Activated B cell treated with CpG ODN at 0.5 μM for 24 hours (primary cell): ENCODE measurements around the gene KRTAP20-1. TPM values are rescaled to one million over a fixed set of nuclear protein-coding genes. Genes with fewer than 3 reads are reported as not detected.

ENCODE experiments used
- ATAC-seq: fragments of 200-7000 bp; cut with Tn5 transposase; one replicate; pipeline ENCODE4 v1.10.0; 2021; ENCODE audit warnings: low read depth, mild to moderate bottlenecking, moderate library complexity
- CTCF ChIA-PET: fragments of 350-600 bp; sonication (Branson Sonifier 250); formaldehyde crosslinking; loops from one replicate; lab custom pipeline; 2021; ENCODE audit warnings: antibody characterized with exemption; lab: Charles Lee
- POLR2A ChIA-PET: fragments of 350-600 bp; sonication (Branson Sonifier 250); formaldehyde crosslinking; loops from one replicate; lab custom pipeline; 2021; ENCODE audit warnings: antibody characterized with exemption; lab: Charles Lee
- DNase-seq: peaks from one replicate; pipeline ENCODE4 v3.0.0; 2022
- H3K27ac Mint-ChIP-seq: one replicate; pipeline ENCODE4 v1.8.0; 2020; ENCODE audit warnings: mixed read lengths
- H3K27me3 Mint-ChIP-seq: one replicate; pipeline ENCODE4 v1.8.0; 2021; ENCODE audit warnings: mixed read lengths
- H3K36me3 Mint-ChIP-seq: one replicate; pipeline ENCODE4 v1.8.0; 2021; ENCODE audit warnings: low read depth, mixed read lengths
- H3K4me1 Mint-ChIP-seq: one replicate; pipeline ENCODE4 v1.8.0; 2021; ENCODE audit warnings: mixed read lengths
- H3K4me3 Mint-ChIP-seq: one replicate; pipeline ENCODE4 v1.8.0; 2020; ENCODE audit warnings: mild to moderate bottlenecking, mixed read lengths
- H3K9me3 Mint-ChIP-seq: one replicate; pipeline ENCODE4 v1.8.0; 2020; ENCODE audit warnings: mixed read lengths
- CTCF ChIP-seq: fragments of 200-600 bp; IDR thresholded peaks from one replicate; pipeline ENCODE4 v1.8.0; 2022; ENCODE audit warnings: antibody characterized with exemption, mild to moderate bottlenecking
- intact Hi-C: fragments of 100-400 bp; cut with micrococcal nuclease; formaldehyde crosslinking; loops from one replicate; pipeline ENCODE4 v1.15.1; 2024
- total RNA-seq: library from RNA; stranded (reverse); gene quantifications from 2 replicates; pipeline ENCODE4 v1.2.3, GENCODE V29; 2022

The KRTAP20-1 gene
- total RNA-seq, 1 donor from 2014 or later: not detected

GRCh38 chr21:30605968-30606367 lies 10.3 kb upstream of the KRTAP20-1 start:
- Mint-ChIP-seq H3K4me3 (no peak overlapping the region), H3K36me3 (no peaks in the 10 kb centered on the region), H3K27me3 (no peaks in the 10 kb centered on the region), H3K27ac (no peak overlapping the region), H3K4me1 (no peaks in the 10 kb centered on the region), H3K9me3 (peaks cover 7% of the 10 kb centered on the region)
- CTCF ChIA-PET: no interaction called here
- ATAC-seq: no peak
- no peak for DNase-seq
- TF ChIP-seq CTCF: no peak
- POLR2A ChIA-PET: no interaction called here
- intact Hi-C loops: no loop called here

- TF ChIP-seq CTCF: no peak
- peaks cover 10% of the 10 kb centered on the region for H3K9me3 Mint-ChIP-seq
- DNase-seq: no peak
- no peak overlapping the region for H3K4me3 Mint-ChIP-seq
- ChIA-PET POLR2A (no interaction called here), CTCF (no interaction called here)
- no peak overlapping the region for H3K27ac Mint-ChIP-seq
- H3K36me3 Mint-ChIP-seq: no peaks in the 10 kb centered on the region
- H3K4me1 Mint-ChIP-seq: no peaks in the 10 kb centered on the region
- intact Hi-C loops: no loop called here
- ATAC-seq: no peak
- H3K27me3 Mint-ChIP-seq: no peaks in the 10 kb centered on the region
These were observed 4.1 kb upstream of the KRTAP20-1 start for GRCh38 chr21:30612132-30612531.

GRCh38 chr21:30613836-30614235 lies 2.4 kb upstream of the KRTAP20-1 start, which contains the start of gene KRTAP6-1:
Gene KRTAP6-1, minus strand, starts transcription at chr21:30613930. Its CDS starts 26 bp downstream, at chr21:30613904.
- intact Hi-C loops: no loop called here
- Mint-ChIP-seq H3K4me1 (no peaks in the 10 kb centered on the region), H3K27ac (no peak within 1 kb of the TSS), H3K9me3 (peaks cover 10% of the 10 kb centered on the region), H3K36me3 (no peaks in the 10 kb centered on the region), H3K4me3 (no peak within 1 kb of the TSS), H3K27me3 (no peaks in the 10 kb centered on the region)
- no peak for TF ChIP-seq CTCF
- POLR2A ChIA-PET: no interaction called here
- DNase-seq (no peak), ATAC-seq (no peak)
- CTCF ChIA-PET: no interaction called here

GRCh38 chr21:30615199-30615598 lies 1.0 kb upstream of the KRTAP20-1 start:
- DNase-seq (no peak), ATAC-seq (no peak)
- no peaks in the 10 kb centered on the region for H3K36me3 Mint-ChIP-seq
- intact Hi-C loops: no loop called here
- ChIA-PET POLR2A (no interaction called here), CTCF (no interaction called here)
- no peaks in the 10 kb centered on the region for H3K4me1 Mint-ChIP-seq
- H3K4me3 Mint-ChIP-seq: no peak overlapping the region
- H3K27ac Mint-ChIP-seq: no peak overlapping the region
- no peaks in the 10 kb centered on the region for H3K27me3 Mint-ChIP-seq
- H3K9me3 Mint-ChIP-seq: peaks cover 7% of the 10 kb centered on the region
- TF ChIP-seq CTCF: no peak

- ChIA-PET CTCF (no interaction called here), POLR2A (no interaction called here)
- H3K27me3 Mint-ChIP-seq: no peaks in the 10 kb centered on the region
- TF ChIP-seq CTCF: no peak
- ATAC-seq: no peak
- H3K27ac Mint-ChIP-seq: no peak overlapping the region
- intact Hi-C loops: loop anchor here (10.0 kb wide), 1 partner anchor 75 kb away; no protein-coding TSS in a partner anchor
- H3K36me3 Mint-ChIP-seq: no peaks in the 10 kb centered on the region
- H3K4me1 Mint-ChIP-seq: no peaks in the 10 kb centered on the region
- H3K4me3 Mint-ChIP-seq: no peak overlapping the region
- H3K9me3 Mint-ChIP-seq: peaks cover 12% of the 10 kb centered on the region
- no peak for DNase-seq
These were observed 3.9 kb downstream of the KRTAP20-1 start for GRCh38 chr21:30620080-30620479.
